ENCODE results near the gene ABHD5. TPM values are rescaled to one million over a fixed set of nuclear protein-coding genes. Genes with fewer than 3 reads are reported as not detected.

Gene ABHD5
- total RNA-seq, 1 experiment from 2014 or later = 11.3 TPM

DNA sequence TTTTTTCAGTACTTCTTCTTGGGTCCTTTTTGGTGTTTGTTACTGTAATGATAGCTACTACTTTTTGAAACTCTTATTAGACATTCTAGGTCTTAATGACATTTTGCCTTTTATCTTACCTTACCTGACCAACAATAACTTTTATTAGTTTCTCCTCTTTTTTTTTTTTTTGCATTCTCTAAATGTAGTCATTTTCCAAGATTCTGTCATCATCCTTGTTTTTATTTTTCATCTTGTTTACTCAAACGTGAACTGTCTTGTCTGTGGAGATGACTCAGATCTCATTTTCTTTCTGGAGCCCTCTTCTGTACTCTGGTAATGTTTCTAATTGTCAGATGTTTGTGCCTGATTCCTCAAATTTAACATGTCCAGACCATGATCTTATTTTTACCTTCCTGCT is 2.9 kb downstream of the ABHD5 start:
- TF ChIP-seq, protein P1, sequence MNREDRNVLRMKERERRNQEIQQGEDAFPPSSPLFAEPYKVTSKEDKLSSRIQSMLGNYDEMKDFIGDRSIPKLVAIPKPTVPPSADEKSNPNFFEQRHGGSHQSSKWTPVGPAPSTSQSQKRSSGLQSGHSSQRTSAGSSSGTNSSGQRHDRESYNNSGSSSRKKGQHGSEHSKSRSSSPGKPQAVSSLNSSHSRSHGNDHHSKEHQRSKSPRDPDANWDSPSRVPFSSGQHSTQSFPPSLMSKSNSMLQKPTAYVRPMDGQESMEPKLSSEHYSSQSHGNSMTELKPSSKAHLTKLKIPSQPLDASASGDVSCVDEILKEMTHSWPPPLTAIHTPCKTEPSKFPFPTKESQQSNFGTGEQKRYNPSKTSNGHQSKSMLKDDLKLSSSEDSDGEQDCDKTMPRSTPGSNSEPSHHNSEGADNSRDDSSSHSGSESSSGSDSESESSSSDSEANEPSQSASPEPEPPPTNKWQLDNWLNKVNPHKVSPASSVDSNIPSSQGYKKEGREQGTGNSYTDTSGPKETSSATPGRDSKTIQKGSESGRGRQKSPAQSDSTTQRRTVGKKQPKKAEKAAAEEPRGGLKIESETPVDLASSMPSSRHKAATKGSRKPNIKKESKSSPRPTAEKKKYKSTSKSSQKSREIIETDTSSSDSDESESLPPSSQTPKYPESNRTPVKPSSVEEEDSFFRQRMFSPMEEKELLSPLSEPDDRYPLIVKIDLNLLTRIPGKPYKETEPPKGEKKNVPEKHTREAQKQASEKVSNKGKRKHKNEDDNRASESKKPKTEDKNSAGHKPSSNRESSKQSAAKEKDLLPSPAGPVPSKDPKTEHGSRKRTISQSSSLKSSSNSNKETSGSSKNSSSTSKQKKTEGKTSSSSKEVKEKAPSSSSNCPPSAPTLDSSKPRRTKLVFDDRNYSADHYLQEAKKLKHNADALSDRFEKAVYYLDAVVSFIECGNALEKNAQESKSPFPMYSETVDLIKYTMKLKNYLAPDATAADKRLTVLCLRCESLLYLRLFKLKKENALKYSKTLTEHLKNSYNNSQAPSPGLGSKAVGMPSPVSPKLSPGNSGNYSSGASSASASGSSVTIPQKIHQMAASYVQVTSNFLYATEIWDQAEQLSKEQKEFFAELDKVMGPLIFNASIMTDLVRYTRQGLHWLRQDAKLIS (CRISPR knock-in tag; IDR thresholded peaks at IDR 0.05; ENCODE audit: borderline replicate concordance) = no peak
- no peak for ATAC-seq
- H3K9me3 Mint-ChIP-seq = no peaks in the 10 kb centered on the region; the same call in 1 of the 2 replicates
- H3K27ac Mint-ChIP-seq = peak overlapping the region; percentile 27
- H3K27me3 Mint-ChIP-seq (ENCODE audit: low read depth) = peaks cover 5% of the 10 kb centered on the region
- peaks cover 57% of the 10 kb centered on the region for H3K4me1 Mint-ChIP-seq
- POLR2A ChIA-PET = interaction anchor here (0.7 kb wide), 1 partner anchor 1486 kb away, joined by 3 read pairs; no protein-coding TSS in a partner anchor
- CTCF ChIA-PET = interaction anchor here (0.5 to 1.2 kb wide), 2 partner anchors 56 to 185 kb away, joined by 4 read pairs; no protein-coding TSS in a partner anchor
- no peak for DNase-seq (ENCODE audit: low spot score)
- no peak overlapping the region for H3K4me3 Mint-ChIP-seq
- H3K36me3 Mint-ChIP-seq = no peaks in the 10 kb centered on the region

DNA sequence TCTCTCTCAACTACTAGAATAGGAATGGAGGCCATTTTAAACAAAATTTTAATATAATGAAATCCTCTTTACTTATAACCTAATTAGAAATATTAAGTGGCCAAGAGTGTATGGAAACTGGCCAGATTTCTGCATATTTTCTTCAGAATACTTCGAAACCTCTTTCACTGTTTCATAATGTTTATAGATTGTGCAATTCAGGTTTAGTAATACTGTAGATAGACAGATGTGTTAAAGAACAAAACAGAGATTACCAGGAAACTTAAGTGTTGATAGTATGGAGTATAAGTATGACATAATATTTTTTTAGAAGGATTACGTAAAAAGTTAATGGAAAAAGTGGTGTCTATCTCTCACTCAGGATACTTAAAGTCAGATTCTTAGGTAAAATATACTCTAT is 4.7 kb downstream of the ABHD5 start:
- ChIA-PET CTCF (no interaction called here), POLR2A (no interaction called here)
- no peak for DNase-seq (ENCODE audit: low spot score)
- TF ChIP-seq, protein P2, sequence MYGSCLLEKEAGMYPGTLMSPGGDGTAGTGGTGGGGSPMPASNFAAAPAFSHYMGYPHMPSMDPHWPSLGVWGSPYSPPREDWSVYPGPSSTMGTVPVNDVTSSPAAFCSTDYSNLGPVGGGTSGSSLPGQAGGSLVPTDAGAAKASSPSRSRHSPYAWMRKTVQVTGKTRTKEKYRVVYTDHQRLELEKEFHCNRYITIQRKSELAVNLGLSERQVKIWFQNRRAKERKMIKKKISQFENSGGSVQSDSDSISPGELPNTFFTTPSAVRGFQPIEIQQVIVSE (CRISPR knock-in tag; IDR thresholded peaks at IDR 0.05; ENCODE audit: borderline replicate concordance) = no peak
- TF ChIP-seq GRHL2 (CRISPR knock-in tag; IDR thresholded peaks at IDR 0.05; ENCODE audit: insufficient replicate concordance, severe bottlenecking) (no peak), TEAD4 (CRISPR knock-in tag; IDR thresholded peaks at IDR 0.05) (no peak), ATF1 (CRISPR knock-in tag; IDR thresholded peaks at IDR 0.05) (no peak), ZNF219 (CRISPR knock-in tag; IDR thresholded peaks at IDR 0.05; ENCODE audit: borderline replicate concordance) (no peak), CREB1 (CRISPR knock-in tag; IDR thresholded peaks at IDR 0.05) (no peak), SMAD3 (CRISPR knock-in tag; IDR thresholded peaks at IDR 0.05; ENCODE audit: borderline replicate concordance) (no peak), ZNF317 (CRISPR knock-in tag; IDR thresholded peaks at IDR 0.05; ENCODE audit: borderline replicate concordance, low read depth) (no peak), NR3C1 (CRISPR knock-in tag; conservative IDR thresholded peaks at IDR 0.05; ENCODE audit: low read depth) (no peak)
- TF ChIP-seq, protein P3, sequence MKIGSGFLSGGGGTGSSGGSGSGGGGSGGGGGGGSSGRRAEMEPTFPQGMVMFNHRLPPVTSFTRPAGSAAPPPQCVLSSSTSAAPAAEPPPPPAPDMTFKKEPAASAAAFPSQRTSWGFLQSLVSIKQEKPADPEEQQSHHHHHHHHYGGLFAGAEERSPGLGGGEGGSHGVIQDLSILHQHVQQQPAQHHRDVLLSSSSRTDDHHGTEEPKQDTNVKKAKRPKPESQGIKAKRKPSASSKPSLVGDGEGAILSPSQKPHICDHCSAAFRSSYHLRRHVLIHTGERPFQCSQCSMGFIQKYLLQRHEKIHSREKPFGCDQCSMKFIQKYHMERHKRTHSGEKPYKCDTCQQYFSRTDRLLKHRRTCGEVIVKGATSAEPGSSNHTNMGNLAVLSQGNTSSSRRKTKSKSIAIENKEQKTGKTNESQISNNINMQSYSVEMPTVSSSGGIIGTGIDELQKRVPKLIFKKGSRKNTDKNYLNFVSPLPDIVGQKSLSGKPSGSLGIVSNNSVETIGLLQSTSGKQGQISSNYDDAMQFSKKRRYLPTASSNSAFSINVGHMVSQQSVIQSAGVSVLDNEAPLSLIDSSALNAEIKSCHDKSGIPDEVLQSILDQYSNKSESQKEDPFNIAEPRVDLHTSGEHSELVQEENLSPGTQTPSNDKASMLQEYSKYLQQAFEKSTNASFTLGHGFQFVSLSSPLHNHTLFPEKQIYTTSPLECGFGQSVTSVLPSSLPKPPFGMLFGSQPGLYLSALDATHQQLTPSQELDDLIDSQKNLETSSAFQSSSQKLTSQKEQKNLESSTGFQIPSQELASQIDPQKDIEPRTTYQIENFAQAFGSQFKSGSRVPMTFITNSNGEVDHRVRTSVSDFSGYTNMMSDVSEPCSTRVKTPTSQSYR (CRISPR knock-in tag; IDR thresholded peaks at IDR 0.05) = no peak
- TF ChIP-seq, protein P4, sequence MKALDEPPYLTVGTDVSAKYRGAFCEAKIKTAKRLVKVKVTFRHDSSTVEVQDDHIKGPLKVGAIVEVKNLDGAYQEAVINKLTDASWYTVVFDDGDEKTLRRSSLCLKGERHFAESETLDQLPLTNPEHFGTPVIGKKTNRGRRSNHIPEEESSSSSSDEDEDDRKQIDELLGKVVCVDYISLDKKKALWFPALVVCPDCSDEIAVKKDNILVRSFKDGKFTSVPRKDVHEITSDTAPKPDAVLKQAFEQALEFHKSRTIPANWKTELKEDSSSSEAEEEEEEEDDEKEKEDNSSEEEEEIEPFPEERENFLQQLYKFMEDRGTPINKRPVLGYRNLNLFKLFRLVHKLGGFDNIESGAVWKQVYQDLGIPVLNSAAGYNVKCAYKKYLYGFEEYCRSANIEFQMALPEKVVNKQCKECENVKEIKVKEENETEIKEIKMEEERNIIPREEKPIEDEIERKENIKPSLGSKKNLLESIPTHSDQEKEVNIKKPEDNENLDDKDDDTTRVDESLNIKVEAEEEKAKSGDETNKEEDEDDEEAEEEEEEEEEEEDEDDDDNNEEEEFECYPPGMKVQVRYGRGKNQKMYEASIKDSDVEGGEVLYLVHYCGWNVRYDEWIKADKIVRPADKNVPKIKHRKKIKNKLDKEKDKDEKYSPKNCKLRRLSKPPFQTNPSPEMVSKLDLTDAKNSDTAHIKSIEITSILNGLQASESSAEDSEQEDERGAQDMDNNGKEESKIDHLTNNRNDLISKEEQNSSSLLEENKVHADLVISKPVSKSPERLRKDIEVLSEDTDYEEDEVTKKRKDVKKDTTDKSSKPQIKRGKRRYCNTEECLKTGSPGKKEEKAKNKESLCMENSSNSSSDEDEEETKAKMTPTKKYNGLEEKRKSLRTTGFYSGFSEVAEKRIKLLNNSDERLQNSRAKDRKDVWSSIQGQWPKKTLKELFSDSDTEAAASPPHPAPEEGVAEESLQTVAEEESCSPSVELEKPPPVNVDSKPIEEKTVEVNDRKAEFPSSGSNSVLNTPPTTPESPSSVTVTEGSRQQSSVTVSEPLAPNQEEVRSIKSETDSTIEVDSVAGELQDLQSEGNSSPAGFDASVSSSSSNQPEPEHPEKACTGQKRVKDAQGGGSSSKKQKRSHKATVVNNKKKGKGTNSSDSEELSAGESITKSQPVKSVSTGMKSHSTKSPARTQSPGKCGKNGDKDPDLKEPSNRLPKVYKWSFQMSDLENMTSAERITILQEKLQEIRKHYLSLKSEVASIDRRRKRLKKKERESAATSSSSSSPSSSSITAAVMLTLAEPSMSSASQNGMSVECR (CRISPR knock-in tag; IDR thresholded peaks at IDR 0.05; ENCODE audit: borderline replicate concordance) = no peak
- TF ChIP-seq, protein P5, sequence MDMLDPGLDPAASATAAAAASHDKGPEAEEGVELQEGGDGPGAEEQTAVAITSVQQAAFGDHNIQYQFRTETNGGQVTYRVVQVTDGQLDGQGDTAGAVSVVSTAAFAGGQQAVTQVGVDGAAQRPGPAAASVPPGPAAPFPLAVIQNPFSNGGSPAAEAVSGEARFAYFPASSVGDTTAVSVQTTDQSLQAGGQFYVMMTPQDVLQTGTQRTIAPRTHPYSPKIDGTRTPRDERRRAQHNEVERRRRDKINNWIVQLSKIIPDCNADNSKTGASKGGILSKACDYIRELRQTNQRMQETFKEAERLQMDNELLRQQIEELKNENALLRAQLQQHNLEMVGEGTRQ (CRISPR knock-in tag; IDR thresholded peaks at IDR 0.05) = no peak
- TF ChIP-seq, protein P6, sequence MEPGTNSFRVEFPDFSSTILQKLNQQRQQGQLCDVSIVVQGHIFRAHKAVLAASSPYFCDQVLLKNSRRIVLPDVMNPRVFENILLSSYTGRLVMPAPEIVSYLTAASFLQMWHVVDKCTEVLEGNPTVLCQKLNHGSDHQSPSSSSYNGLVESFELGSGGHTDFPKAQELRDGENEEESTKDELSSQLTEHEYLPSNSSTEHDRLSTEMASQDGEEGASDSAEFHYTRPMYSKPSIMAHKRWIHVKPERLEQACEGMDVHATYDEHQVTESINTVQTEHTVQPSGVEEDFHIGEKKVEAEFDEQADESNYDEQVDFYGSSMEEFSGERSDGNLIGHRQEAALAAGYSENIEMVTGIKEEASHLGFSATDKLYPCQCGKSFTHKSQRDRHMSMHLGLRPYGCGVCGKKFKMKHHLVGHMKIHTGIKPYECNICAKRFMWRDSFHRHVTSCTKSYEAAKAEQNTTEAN (CRISPR knock-in tag; IDR thresholded peaks at IDR 0.05) = no peak
- TF ChIP-seq, protein P7, sequence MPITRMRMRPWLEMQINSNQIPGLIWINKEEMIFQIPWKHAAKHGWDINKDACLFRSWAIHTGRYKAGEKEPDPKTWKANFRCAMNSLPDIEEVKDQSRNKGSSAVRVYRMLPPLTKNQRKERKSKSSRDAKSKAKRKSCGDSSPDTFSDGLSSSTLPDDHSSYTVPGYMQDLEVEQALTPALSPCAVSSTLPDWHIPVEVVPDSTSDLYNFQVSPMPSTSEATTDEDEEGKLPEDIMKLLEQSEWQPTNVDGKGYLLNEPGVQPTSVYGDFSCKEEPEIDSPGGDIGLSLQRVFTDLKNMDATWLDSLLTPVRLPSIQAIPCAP (CRISPR knock-in tag; IDR thresholded peaks at IDR 0.05) = no peak
- TF ChIP-seq, protein P8, sequence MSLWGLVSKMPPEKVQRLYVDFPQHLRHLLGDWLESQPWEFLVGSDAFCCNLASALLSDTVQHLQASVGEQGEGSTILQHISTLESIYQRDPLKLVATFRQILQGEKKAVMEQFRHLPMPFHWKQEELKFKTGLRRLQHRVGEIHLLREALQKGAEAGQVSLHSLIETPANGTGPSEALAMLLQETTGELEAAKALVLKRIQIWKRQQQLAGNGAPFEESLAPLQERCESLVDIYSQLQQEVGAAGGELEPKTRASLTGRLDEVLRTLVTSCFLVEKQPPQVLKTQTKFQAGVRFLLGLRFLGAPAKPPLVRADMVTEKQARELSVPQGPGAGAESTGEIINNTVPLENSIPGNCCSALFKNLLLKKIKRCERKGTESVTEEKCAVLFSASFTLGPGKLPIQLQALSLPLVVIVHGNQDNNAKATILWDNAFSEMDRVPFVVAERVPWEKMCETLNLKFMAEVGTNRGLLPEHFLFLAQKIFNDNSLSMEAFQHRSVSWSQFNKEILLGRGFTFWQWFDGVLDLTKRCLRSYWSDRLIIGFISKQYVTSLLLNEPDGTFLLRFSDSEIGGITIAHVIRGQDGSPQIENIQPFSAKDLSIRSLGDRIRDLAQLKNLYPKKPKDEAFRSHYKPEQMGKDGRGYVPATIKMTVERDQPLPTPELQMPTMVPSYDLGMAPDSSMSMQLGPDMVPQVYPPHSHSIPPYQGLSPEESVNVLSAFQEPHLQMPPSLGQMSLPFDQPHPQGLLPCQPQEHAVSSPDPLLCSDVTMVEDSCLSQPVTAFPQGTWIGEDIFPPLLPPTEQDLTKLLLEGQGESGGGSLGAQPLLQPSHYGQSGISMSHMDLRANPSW (CRISPR knock-in tag; conservative IDR thresholded peaks at IDR 0.05; ENCODE audit: low read depth) = no peak
- Mint-ChIP-seq H3K4me1 (peaks cover 43% of the 10 kb centered on the region), H3K36me3 (no peaks in the 10 kb centered on the region), H3K27ac (no peak overlapping the region), H3K4me3 (no peak overlapping the region), H3K27me3 (ENCODE audit: low read depth) (no peaks in the 10 kb centered on the region), H3K9me3 (no peaks in the 10 kb centered on the region; the same call in 1 of the 2 replicates)
- ATAC-seq = no peak
